Measurements from ENCODE around the gene SIGLECL1.
"Not testable (repeated sequence)": the region's sequence is repeated elsewhere in the genome, so short reads cannot be mapped to it uniquely, and the experiment has no call there.

The SIGLECL1 gene

GRCh38 chr19:51250786-51251467 lies at the start of gene SIGLECL1:
SIGLECL1 (plus strand) TSS chr19:51251080; CDS start chr19:51264073, 12,993 bp downstream.
- DNase-seq, result no peak

GRCh38 chr19:51201712-51202111 lies 49.2 kb upstream of the SIGLECL1 start:
- DNase-seq, result no peak

GRCh38 chr19:51203916-51204315 lies 47.0 kb upstream of the SIGLECL1 start:
- no peak for DNase-seq

GRCh38 chr19:51204321-51204720 lies 46.6 kb upstream of the SIGLECL1 start:
- no peak for DNase-seq

GRCh38 chr19:51207747-51208146 lies 43.1 kb upstream of the SIGLECL1 start:
- DNase-seq, result no peak

- DNase-seq, result no peak
Observed at GRCh38 chr19:51210191-51210784, 40.6 kb upstream of the SIGLECL1 start.

- DNase-seq, result not testable (repeated sequence)
Observed at GRCh38 chr19:51210874-51211361, 40.0 kb upstream of the SIGLECL1 start.

GRCh38 chr19:51211833-51212232 lies 39.0 kb upstream of the SIGLECL1 start:
- DNase-seq, result no peak

- no peak for DNase-seq
Observed at GRCh38 chr19:51219307-51219706, 31.6 kb upstream of the SIGLECL1 start.

- no peak for DNase-seq
Observed at GRCh38 chr19:51219971-51220370, 30.9 kb upstream of the SIGLECL1 start.

- no peak for DNase-seq
Observed at GRCh38 chr19:51220996-51221395, 29.9 kb upstream of the SIGLECL1 start.

GRCh38 chr19:51224163-51224641 lies 26.7 kb upstream of the SIGLECL1 start:
- no peak for DNase-seq

GRCh38 chr19:51224898-51225393 lies 25.9 kb upstream of the SIGLECL1 start, which contains the start of gene CD33:
CD33 (plus strand) TSS chr19:51225080; CDS start chr19:51225119, 39 bp downstream.
- DNase-seq, result not testable (repeated sequence)

GRCh38 chr19:51226067-51226466 lies 24.8 kb upstream of the SIGLECL1 start:
- no peak for DNase-seq

GRCh38 chr19:51227326-51227725 lies 23.6 kb upstream of the SIGLECL1 start:
- no peak for DNase-seq

- DNase-seq, result no peak
Observed at GRCh38 chr19:51227966-51228365, 22.9 kb upstream of the SIGLECL1 start.

GRCh38 chr19:51240866-51241265 lies 10.0 kb upstream of the SIGLECL1 start:
- DNase-seq, result no peak

GRCh38 chr19:51242881-51243630 lies 7.8 kb upstream of the SIGLECL1 start:
- no peak for DNase-seq

GRCh38 chr19:51246164-51246552 lies 4.7 kb upstream of the SIGLECL1 start:
- no peak for DNase-seq

- no peak for DNase-seq
Observed at GRCh38 chr19:51247972-51248590, 2.8 kb upstream of the SIGLECL1 start.

- no peak for DNase-seq
Observed at GRCh38 chr19:51251468-51251820, 564 bp downstream of the SIGLECL1 start.

GRCh38 chr19:51252306-51253079 lies 1.6 kb downstream of the SIGLECL1 start:
- no peak for DNase-seq

All from activated naive CD4-positive, alpha-beta T cell treated with anti-CD3 and anti-CD28 coated beads, Interleukin-2, amount 50 U/mL, for 16 hours (primary cell).